ENCODE measurements around the gene TMEM18. TPM values are rescaled to one million over a fixed set of nuclear protein-coding genes. Genes with fewer than 3 reads are reported as not detected.

The TMEM18 gene
- total RNA-seq, 1 experiment from 2014 or later: 33.5 TPM

- Histone ChIP-seq H4K20me1 (ENCODE audit: insufficient read depth) (no peaks in the 10 kb centered on the region), H3K4me3 (replicated peaks in 1 of 2; ENCODE audit: low read depth in 1 of 2, low read length in 2 of 2) (no peak overlapping the region), H3K9me3 (ENCODE audit: control insufficient read depth in 1 of 2, insufficient read depth in 1 of 2, low read depth in 1 of 2, low read length in 2 of 2) (no peaks in the 10 kb centered on the region), H2AFZ (ENCODE audit: low read depth, low read length, poor library complexity, severe bottlenecking) (no peak overlapping the region), H3K4me1 (ENCODE audit: control insufficient read depth in 1 of 2, insufficient read depth in 2 of 2, low read length in 2 of 2) (no peaks in the 10 kb centered on the region), H3K79me2 (ENCODE audit: insufficient read depth, low read length) (no peaks in the 10 kb centered on the region), H3K9ac (ENCODE audit: low read length) (no peak overlapping the region), H3K27ac (ENCODE audit: low read depth, low read length) (no peak overlapping the region), H3K36me3 (ENCODE audit: control insufficient read depth in 1 of 2, insufficient read depth in 2 of 2, low read length in 2 of 2) (no peaks in the 10 kb centered on the region), H3K4me2 (ENCODE audit: low read length) (no peak overlapping the region), H3K27me3 (ENCODE audit: insufficient read depth, low read length) (no peaks in the 10 kb centered on the region), H3K9me2 (ENCODE audit: insufficient read depth) (no peaks in the 10 kb centered on the region)
- TF ChIP-seq ZNF274 (IDR thresholded peaks at IDR 0.05; ENCODE audit: low read depth, low read length): no peak
- no peak for TF ChIP-seq JUND (IDR thresholded peaks at IDR 0.05)
- TF ChIP-seq FOSL1 (IDR thresholded peaks at IDR 0.05; ENCODE audit: low read depth): no peak
- no peak for TF ChIP-seq ZBTB33 (IDR thresholded peaks at IDR 0.05; ENCODE audit: extremely low read depth, insufficient replicate concordance, low read length)
- TF ChIP-seq TCF7L2 (IDR thresholded peaks at IDR 0.05; ENCODE audit: borderline replicate concordance, extremely low read depth, insufficient read depth, insufficient read length): no peak
- TF ChIP-seq RAD21 (IDR thresholded peaks at IDR 0.05; ENCODE audit: low read depth): no peak
- no peak for TF ChIP-seq SIN3A (IDR thresholded peaks at IDR 0.05; ENCODE audit: low read depth)
- no peak for TF ChIP-seq POLR2A (IDR thresholded peaks at IDR 0.05; ENCODE audit: borderline replicate concordance, extremely low read depth, insufficient read depth, insufficient read length)
- no peak for TF ChIP-seq SP1 (IDR thresholded peaks at IDR 0.05; ENCODE audit: low read depth)
- TF ChIP-seq REST (IDR thresholded peaks at IDR 0.05; ENCODE audit: low read depth): no peak
- TF ChIP-seq CBX3 (IDR thresholded peaks at IDR 0.05; ENCODE audit: low read depth): no peak
- no peak for TF ChIP-seq MAX (IDR thresholded peaks at IDR 0.05)
- no peak for TF ChIP-seq ATF3 (IDR thresholded peaks at IDR 0.05)
- no peak for TF ChIP-seq EGR1 (IDR thresholded peaks at IDR 0.05; ENCODE audit: low read depth)
- no peak for TF ChIP-seq YY1 (IDR thresholded peaks at IDR 0.05; ENCODE audit: extremely low read depth, insufficient replicate concordance, low read depth, low read length)
- TF ChIP-seq SRF (IDR thresholded peaks at IDR 0.05; ENCODE audit: low read depth): no peak
- no peak for TF ChIP-seq ELF1 (IDR thresholded peaks at IDR 0.05; ENCODE audit: borderline replicate concordance, low read depth)
- TF ChIP-seq EZH2 (IDR thresholded peaks at IDR 0.05): no peak
- no peak for TF ChIP-seq ZFX (IDR thresholded peaks at IDR 0.05)
- BruUV-seq (replicated peaks): no TSS peak
- ChIA-PET RAD21 (ENCODE audit: low non-redundant PET in 1 of 2, low total read pairs in 2 of 2, uncharacterized antibody in 2 of 2, unreplicated experiment in 2 of 2) (no interaction called here), CTCF (no interaction called here), POLR2A (no interaction called here)
- intact Hi-C loops (cut with micrococcal nuclease): no loop called here
- ATAC-seq (no peak), DNase-seq (ENCODE audit: low read depth, low spot score) (no peak)
Observed at GRCh38 chr2:621303-622099, 55.7 kb downstream of the TMEM18 start.

All from HCT116 (cell line).